ENCODE measurements around the gene TLCD4. TPM values are rescaled to one million over a fixed set of nuclear protein-coding genes. Genes with fewer than 3 reads are reported as not detected.

Gene TLCD4
- total and polyA plus RNA-seq, 2 of the 13 experiments (the other 11 are each of a cell fraction or from before 2014, with no cell fraction given), result 4.7 to 14.5 TPM

- H4K20me1 ChIP-seq (ENCODE audit: insufficient read depth, low read length), result no peaks in the 10 kb centered on the region
- no peak overlapping the region for H3K9ac ChIP-seq (ENCODE audit: insufficient read depth, low read depth, low read length)
- BruUV-seq (replicated peaks), result no TSS peak
- H3K27ac ChIP-seq (ENCODE audit: extremely low read length, insufficient read depth, low read length), result no peak overlapping the region
- H3K4me3 ChIP-seq (replicated peaks in 1 of 3; ENCODE audit: insufficient read depth in 1 of 3, low read depth in 2 of 3, low read length in 3 of 3), result no peak overlapping the region
- DNase-seq (ENCODE audit: low spot score) (no peak), FAIRE-seq (no peak), ATAC-seq (no peak)
- no peak overlapping the region for H2AFZ ChIP-seq (ENCODE audit: low read length)
- H3K9me3 ChIP-seq (ENCODE audit: low read length), result no peaks in the 10 kb centered on the region
- H3K4me2 ChIP-seq (ENCODE audit: low read depth, low read length), result no peak overlapping the region
- WGBS (ENCODE audit: low lambda C conversion rate), result 92% methylated on average over 3 of the region's 3 CpGs
- peaks cover 54% of the 10 kb centered on the region for H3K4me1 ChIP-seq (ENCODE audit: insufficient read depth, low read length)
- CTCF ChIA-PET (ENCODE audit: low intra/inter-chr PET ratio, low total read pairs), result no interaction called here
- TF ChIP-seq ZNF530 (CRISPR knock-in tag; IDR thresholded peaks at IDR 0.05; ENCODE audit: low read depth) (no peak), GATAD2A (CRISPR knock-in tag; IDR thresholded peaks at IDR 0.05) (no peak), ZNF253 (CRISPR knock-in tag; IDR thresholded peaks at IDR 0.05; ENCODE audit: borderline replicate concordance) (no peak), ZNF570 (CRISPR knock-in tag; IDR thresholded peaks at IDR 0.05; ENCODE audit: borderline replicate concordance) (no peak), SMAD1 (CRISPR knock-in tag; IDR thresholded peaks at IDR 0.05; ENCODE audit: borderline replicate concordance, low read depth) (no peak), GATA4 (IDR thresholded peaks at IDR 0.05; ENCODE audit: borderline replicate concordance, low read depth) (no peak), NFYB (CRISPR knock-in tag; IDR thresholded peaks at IDR 0.05) (no peak), ZBTB21 (CRISPR knock-in tag; IDR thresholded peaks at IDR 0.05) (no peak), ZBTB10 (CRISPR knock-in tag; IDR thresholded peaks at IDR 0.05; ENCODE audit: borderline replicate concordance) (no peak), ZMYM4 (CRISPR knock-in tag; IDR thresholded peaks at IDR 0.05) (no peak), ZBTB8A (CRISPR knock-in tag; IDR thresholded peaks at IDR 0.05; ENCODE audit: borderline replicate concordance, low read depth) (no peak), SRSF9 (IDR thresholded peaks at IDR 0.05; ENCODE audit: borderline replicate concordance, insufficient read depth, low read depth, low read length, poor library complexity, severe bottlenecking) (no peak), ZNF101 (CRISPR knock-in tag; IDR thresholded peaks at IDR 0.05; ENCODE audit: borderline replicate concordance, low read depth) (no peak)
- in situ Hi-C loops (cut with HindIII; ENCODE audit: extremely low pct_ligation_motif_present, low pct_unique_long_range_greater_than_20kb) (loop anchor here (10.0 kb wide), 1 partner anchor 52 kb away; the partner anchor contains the start of gene ALG14), intact Hi-C loops (cut with micrococcal nuclease; ENCODE audit: unreplicated experiment) (no loop called here)
- H3K36me3 ChIP-seq (replicated peaks in 1 of 2; ENCODE audit: control insufficient read depth in 1 of 2, insufficient read depth in 2 of 2, low read length in 2 of 2), result no peaks in the 10 kb centered on the region
- peaks cover 29% of the 10 kb centered on the region for H3K79me2 ChIP-seq (ENCODE audit: insufficient read depth, low read length)
- POLR2A ChIA-PET, result no interaction called here
- no peaks in the 10 kb centered on the region for H3K27me3 ChIP-seq (ENCODE audit: control insufficient read depth in 1 of 2, insufficient read depth in 2 of 2, low read length in 2 of 2)
These were observed 9.2 kb downstream of the TLCD4 start for GRCh38 chr1:95126366-95126765.
